IPS-18c (cell line): ENCODE data around the gene TLK1.
"Not testable (repeated sequence)": the region's sequence is repeated elsewhere in the genome, so short reads cannot be mapped to it uniquely, and the experiment has no call there.

ENCODE experiments used
- H3K4me3 ChIP-seq: 2 replicates; pipeline ENCODE4 v1.7.0; 2013; ENCODE audit warnings: low read depth, mild to moderate bottlenecking, low read length, moderate library complexity; ENCODE audit not compliant: insufficient read depth
- H3K9me3 ChIP-seq: one replicate; pipeline ENCODE4 v1.6.1; 2013; ENCODE audit warnings: mild to moderate bottlenecking, low read length, moderate library complexity; ENCODE audit not compliant: control insufficient read depth, insufficient read depth

Gene TLK1

GRCh38 chr2:171107803-171108202, 52.9 kb downstream of the TLK1 start:
- H3K4me3 ChIP-seq, result no peak overlapping the region
- H3K9me3 ChIP-seq, result no peaks in the 10 kb centered on the region

- Histone ChIP-seq H3K4me3 (no peak overlapping the region), H3K9me3 (no peaks in the 10 kb centered on the region)
These were observed 56.3 kb downstream of the TLK1 start for GRCh38 chr2:171104379-171104778.

- no peak overlapping the region for H3K4me3 ChIP-seq
- H3K9me3 ChIP-seq, result no peaks in the 10 kb centered on the region
These were observed 57.9 kb downstream of the TLK1 start for GRCh38 chr2:171102802-171103201.

- no peak overlapping the region for H3K4me3 ChIP-seq
- no peaks in the 10 kb centered on the region for H3K9me3 ChIP-seq
These were observed 60.3 kb downstream of the TLK1 start for GRCh38 chr2:171100370-171100769.

- Histone ChIP-seq H3K9me3 (no peaks in the 10 kb centered on the region), H3K4me3 (no peak overlapping the region)
These were observed 62.1 kb downstream of the TLK1 start for GRCh38 chr2:171098607-171099006.

- H3K9me3 ChIP-seq, result no peaks in the 10 kb centered on the region
- H3K4me3 ChIP-seq, result no peak overlapping the region
These were observed 65.6 kb downstream of the TLK1 start for GRCh38 chr2:171095014-171095582.

GRCh38 chr2:171091517-171091916, 69.2 kb downstream of the TLK1 start:
- H3K4me3 ChIP-seq, H3K9me3 ChIP-seq: not testable (repeated sequence)

GRCh38 chr2:171089489-171089888, 71.2 kb downstream of the TLK1 start:
- H3K4me3 ChIP-seq, result no peak overlapping the region
- no peaks in the 10 kb centered on the region for H3K9me3 ChIP-seq

- Histone ChIP-seq H3K4me3 (no peak overlapping the region), H3K9me3 (no peaks in the 10 kb centered on the region)
These were observed 72.4 kb downstream of the TLK1 start for GRCh38 chr2:171088057-171088834.

- Histone ChIP-seq H3K4me3 (no peak overlapping the region), H3K9me3 (no peaks in the 10 kb centered on the region)
These were observed 73.1 kb downstream of the TLK1 start for GRCh38 chr2:171087547-171087946.

- no peaks in the 10 kb centered on the region for H3K9me3 ChIP-seq
- H3K4me3 ChIP-seq, result no peak overlapping the region
These were observed 74.1 kb downstream of the TLK1 start for GRCh38 chr2:171086352-171087290.

GRCh38 chr2:171084128-171084527, 76.6 kb downstream of the TLK1 start:
- H3K4me3 ChIP-seq, result no peak overlapping the region
- H3K9me3 ChIP-seq, result no peaks in the 10 kb centered on the region

GRCh38 chr2:171083451-171083850, 77.2 kb downstream of the TLK1 start:
- Histone ChIP-seq H3K9me3 (peaks cover 2% of the 10 kb centered on the region), H3K4me3 (no peak overlapping the region)

- Histone ChIP-seq H3K9me3 (peaks cover 2% of the 10 kb centered on the region), H3K4me3 (no peak overlapping the region)
These were observed 79.0 kb downstream of the TLK1 start for GRCh38 chr2:171081649-171082111.

GRCh38 chr2:171080607-171081006, 80.1 kb downstream of the TLK1 start:
- Histone ChIP-seq H3K4me3 (no peak overlapping the region), H3K9me3 (peaks cover 2% of the 10 kb centered on the region)

GRCh38 chr2:171076422-171076821, 84.3 kb downstream of the TLK1 start:
- H3K4me3 ChIP-seq, result not testable (repeated sequence)

GRCh38 chr2:171072164-171072563, 88.5 kb downstream of the TLK1 start:
- H3K9me3 ChIP-seq, result no peaks in the 10 kb centered on the region
- H3K4me3 ChIP-seq, result no peak overlapping the region

More at GRCh38 chr2:171076422-171076821, 84.3 kb downstream of the TLK1 start:
- not testable (repeated sequence) for H3K9me3 ChIP-seq
